Amygdala (tissue), 56 donors: ENCODE measurements around the gene HRK.
A peak's percentile ranks its signal among the peaks of the same experiment; 100 is the strongest.

ENCODE experiments used
- DNase-seq, 56 donors: peaks; one replicate each; lab custom pipeline; 2025; lab: John Stamatoyannopoulos, UW

The HRK gene

GRCh38 chr12:116901612-116902011 is 20.4 kb upstream of the HRK start:
- DNase-seq, result no peak

DNA sequence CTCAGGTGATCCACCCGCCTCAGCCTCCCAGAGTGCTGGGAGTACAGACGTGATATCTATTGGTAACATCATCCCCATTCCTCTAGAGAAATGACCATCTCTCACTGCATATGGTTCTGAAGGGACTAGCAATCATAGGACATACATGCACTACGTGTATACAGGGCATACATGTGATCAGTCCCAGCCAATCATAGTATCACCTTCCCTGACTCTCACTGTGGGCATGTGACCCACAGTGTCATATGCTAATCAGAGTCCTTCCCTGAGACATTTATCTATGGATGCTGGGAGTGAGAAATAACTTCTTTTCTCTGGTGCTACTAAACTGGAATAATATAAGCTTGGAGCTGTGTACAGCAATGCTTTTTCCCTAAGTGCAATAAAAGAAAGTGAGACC is 17.4 kb upstream of the HRK start:
- DNase-seq, result no peak

GRCh38 chr12:116897476-116897875 is 16.2 kb upstream of the HRK start:
- DNase-seq, result no peak

DNA sequence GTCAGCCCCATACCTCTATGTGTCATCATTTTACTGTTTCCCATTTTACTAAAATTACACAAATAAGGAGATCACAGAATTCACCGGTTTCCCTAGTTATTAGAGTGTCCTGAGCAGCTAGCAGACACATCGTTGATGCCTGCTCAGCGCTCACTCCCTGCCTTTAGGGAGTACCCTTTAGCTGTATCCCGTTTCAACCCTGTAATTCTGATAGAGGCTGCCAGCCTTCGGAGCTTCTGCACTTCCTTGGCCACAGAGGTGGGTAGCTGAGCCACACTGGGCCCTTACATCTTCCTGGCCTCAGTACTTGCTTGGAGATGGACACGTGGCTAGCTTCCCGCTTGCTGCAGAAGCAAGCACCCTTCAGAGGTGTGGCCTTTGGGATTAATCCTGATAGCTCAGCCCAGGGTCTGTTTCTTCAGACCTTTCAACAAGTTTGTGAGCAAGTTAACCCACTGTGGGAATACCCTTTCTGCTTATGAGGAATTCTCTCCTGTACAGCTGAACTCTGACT is 15.2 kb upstream of the HRK start:
- DNase-seq, result no peak

- no peak for DNase-seq
These were observed 13.7 kb upstream of the HRK start for GRCh38 chr12:116894913-116895312.

DNA sequence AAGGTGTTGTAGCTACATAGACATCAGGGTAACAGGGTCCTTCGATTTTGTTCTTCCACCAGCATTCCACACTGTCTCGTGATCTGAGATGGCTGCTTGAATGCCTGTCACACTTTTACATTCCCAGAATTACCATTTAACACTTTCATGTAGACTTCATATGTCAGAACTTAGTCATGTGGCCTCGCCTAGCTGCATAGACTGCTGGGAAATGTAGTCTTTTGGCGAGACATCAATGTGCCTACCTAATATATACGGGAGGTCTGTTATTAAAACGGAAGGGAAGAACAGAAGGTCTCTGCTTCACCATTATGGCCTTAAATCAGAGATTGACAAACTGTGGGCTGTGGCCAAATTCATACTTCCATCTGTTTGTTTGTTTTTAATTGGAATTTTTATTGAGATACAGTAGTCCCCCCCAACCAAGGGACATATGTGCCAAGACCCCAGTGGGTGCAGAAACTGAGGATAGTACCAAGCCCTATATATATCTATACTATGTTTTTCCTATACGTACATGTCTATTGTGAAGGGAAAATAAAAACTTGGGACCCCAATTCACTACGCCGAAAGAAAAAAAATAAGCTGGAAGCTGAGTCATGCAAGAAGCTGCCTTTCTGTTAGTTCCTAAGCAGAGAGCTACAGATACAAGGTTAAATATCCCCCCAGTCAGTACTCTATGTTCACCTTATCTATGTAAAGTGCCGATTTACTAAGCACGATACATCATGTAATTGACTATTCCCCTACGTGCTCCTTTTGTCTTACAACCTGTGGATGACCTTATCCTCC is 11.3 kb upstream of the HRK start:
- DNase-seq, result no peak

DNA sequence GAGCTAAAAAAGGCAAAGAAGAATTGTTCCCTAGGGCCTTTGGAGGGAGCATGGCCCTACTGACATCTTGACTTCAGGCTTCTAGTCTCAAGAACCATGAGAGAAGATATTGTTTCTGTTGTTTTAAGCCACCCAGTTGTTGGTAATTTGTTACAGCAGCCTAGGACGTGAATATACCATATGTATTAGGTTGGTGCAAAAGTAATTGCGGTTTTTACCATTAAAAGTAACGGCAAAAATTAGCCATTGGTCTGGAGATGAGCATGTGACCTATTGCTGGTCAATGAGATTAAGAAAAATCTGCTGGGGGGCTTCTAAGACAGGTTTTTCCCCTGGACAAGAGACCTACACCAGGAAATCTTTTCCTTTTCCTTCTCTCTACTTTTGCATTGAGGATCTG is 9.8 kb upstream of the HRK start:
- no peak for DNase-seq

DNA sequence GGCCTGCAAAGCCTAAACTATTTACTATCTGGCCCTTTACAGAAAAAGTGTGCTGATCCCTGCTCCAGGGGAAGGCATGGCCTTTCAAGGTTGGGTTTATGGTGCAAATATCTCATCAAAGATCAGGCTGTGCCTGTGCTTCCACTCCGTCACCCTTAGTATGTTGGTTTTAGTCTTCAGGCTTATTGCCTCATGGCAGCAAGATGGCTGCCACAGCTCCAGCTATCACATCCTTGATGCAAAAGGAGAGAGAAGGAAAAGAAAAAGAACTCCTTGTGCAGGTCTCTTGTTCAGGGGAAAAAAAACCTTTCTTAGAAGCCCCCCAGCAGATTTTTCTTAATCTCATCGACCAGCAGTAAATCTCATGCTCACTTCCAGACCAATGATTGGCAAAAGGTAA is 9.1 kb upstream of the HRK start:
- no peak for DNase-seq

DNA sequence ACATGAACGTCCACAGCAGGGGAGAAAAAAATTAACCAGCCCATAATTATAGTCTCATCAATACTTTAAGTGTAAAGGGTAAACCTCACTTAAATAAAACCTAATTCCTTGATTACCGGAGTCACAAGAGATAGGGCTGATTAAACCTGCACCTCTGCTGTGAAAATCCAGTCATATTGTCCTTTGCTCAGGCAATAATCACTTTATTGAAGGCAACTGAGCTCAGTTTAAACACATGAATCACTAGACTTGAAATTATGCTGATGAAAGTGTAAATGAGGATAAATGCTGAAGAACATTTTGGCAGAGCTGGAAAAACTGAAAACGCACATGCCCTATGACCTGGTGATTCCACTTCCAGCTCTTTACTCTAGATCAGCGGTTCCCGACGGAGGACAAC is 6.7 kb upstream of the HRK start:
- DNase-seq, result no peak

GRCh38 chr12:116887244-116887643 is 6.0 kb upstream of the HRK start:
- no peak for DNase-seq

GRCh38 chr12:116885491-116885890 is 4.2 kb upstream of the HRK start:
- DNase-seq, result no peak

- DNase-seq, result no peak
These were observed 3.6 kb upstream of the HRK start for GRCh38 chr12:116884871-116885270.

GRCh38 chr12:116882742-116883141 is 1.5 kb upstream of the HRK start:
- DNase-seq, result no peak

GRCh38 chr12:116881877-116882507 is 751 bp upstream of the HRK start:
- no peak for DNase-seq

DNA sequence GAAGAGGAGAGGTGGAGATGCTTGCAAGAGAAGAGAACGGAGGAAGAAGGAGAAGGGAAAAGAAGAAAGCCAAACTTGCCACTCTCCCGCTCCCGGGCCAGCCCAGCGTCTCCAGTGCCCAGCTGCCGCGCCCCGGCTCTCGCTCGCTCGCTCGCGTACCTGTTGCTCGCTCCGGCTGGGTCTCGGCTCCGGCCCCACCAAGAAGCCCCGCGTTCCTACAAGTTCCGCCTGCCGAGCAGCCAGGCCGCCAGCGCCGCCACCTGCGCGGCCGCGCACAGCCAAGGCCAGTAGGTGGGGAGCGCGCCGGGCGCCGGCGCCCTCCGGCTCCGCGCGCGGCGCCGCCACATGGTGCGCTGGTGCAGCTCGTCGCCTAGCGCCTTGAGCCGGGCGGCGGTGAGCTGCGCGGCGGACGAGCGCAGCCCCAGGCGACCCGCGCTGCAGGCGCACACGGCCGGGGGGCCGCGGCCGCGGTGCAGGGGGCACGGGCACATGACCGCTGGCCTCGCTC is 370 bp downstream of the HRK start:
- peak in 9 of 56 donors; percentile 8 to 40 (median 15) for DNase-seq

GRCh38 chr12:116880213-116880816 is 926 bp downstream of the HRK start:
- no peak for DNase-seq

DNA sequence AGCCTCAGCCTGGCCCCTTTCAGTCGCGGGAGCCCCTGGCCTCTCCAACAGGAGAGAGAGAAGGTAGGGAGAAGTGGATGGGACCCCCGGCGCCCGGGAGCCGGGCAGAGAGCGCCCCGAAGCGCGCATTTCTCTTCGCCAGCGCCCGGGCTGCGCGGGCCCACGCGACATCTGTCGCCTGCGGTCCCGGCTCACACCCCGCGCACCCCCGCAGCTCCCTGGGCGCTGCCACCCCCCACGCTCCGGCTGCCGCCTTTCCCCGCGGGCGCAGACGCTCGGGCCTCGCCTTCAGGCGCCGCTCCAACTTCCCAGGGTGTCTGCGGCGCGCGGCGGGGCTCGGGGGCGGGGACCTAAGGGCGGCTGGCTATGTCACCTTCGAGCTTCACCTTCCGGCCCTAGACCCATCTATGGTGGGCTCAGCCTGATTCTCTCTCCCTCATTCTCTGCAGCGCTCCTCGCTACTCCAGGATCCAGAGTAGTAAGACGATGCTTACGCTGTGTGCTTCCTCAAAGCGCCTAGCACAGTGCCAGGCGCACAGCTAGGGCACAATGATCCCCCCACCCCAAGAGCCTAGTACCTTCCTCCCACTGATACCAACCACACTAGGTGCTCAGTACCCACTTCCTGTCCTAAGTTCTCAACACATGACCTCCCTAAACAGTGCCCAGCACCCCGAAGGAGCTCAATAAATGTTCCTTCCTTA is 1.6 kb downstream of the HRK start:
- DNase-seq, result peak in 6 of 56 donors; percentile 5 to 10 (median 9)

GRCh38 chr12:116878567-116879508 is 2.4 kb downstream of the HRK start:
- DNase-seq, result peak in 1 of 56 donors; percentile 5

- DNase-seq, result peak in 1 of 56 donors; percentile 7
These were observed 4.9 kb downstream of the HRK start for GRCh38 chr12:116876151-116876869.
